RKO (cell line): ENCODE measurements around the gene TP73.

Source experiments
- DNase-seq: peaks from one replicate; pipeline ENCODE4 v3.0.0-alpha.2; 2016; ENCODE audit warnings: low spot score

The TP73 gene

GRCh38 chr1:3729594-3730542 lies 77.6 kb downstream of the TP73 start:
- DNase-seq: no peak

GRCh38 chr1:3730543-3731247 lies 78.4 kb downstream of the TP73 start:
- DNase-seq: no peak

DNA sequence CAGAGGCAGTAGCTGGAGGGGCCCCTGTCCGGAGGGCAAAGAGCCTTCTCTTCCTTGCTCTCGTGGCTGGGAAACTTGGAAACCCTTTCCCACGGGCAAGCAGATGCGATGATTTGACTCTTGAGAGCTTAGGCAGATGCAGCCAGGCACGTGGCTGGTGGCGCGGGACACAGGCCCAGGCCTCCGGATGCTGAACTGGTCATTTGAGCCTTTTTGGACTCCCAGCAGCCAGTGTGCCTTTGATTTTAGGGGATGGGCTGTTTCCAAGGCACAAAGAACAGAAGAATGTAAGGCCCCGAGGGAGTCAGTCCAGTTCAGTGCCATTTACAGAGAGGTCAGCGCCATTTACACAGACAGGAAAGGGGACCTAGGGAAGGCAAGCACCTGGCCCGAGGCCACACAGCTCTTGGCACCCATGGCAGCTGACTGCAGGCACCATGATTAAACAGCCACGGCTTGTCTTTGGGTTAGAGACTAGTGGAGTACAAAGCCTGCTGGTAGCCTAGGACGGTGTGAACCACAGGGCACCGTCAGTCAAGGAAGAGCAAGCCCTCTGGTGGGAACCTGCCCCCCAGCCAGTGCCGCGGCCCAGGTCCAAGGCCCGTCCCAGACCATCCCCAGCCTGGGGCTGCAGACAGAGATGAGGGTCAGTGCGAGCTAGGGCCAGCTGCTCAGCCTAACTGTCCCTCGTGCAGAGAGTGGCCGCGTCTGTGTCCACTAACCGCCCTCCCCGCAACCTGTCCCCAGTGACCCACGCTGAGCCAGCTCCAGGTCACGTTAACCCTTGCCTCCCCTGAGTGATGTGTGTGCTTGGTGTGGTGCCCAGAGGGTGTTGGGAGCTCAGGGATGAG lies 79.5 kb downstream of the TP73 start:
- no peak for DNase-seq

DNA sequence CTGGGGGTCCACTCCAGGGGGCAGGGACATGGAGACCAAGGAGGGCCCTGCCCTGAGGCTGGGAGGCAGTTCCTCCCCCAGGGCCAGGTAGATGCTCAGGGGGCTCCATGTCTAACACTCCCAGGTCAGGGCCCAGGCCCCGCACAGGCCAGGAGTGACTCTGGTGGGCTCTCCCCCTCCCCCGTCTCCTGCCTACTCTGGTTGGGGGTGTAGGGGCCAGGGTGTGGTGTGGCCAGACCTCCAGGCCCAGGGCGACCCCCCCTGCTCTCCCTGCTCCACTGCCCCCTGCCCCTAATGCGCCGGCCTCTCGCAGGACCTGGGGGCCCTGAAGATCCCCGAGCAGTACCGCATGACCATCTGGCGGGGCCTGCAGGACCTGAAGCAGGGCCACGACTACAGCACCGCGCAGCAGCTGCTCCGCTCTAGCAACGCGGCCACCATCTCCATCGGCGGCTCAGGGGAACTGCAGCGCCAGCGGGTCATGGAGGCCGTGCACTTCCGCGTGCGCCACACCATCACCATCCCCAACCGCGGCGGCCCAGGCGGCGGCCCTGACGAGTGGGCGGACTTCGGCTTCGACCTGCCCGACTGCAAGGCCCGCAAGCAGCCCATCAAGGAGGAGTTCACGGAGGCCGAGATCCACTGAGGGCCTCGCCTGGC lies 80.2 kb downstream of the TP73 start:
- no peak for DNase-seq

DNA sequence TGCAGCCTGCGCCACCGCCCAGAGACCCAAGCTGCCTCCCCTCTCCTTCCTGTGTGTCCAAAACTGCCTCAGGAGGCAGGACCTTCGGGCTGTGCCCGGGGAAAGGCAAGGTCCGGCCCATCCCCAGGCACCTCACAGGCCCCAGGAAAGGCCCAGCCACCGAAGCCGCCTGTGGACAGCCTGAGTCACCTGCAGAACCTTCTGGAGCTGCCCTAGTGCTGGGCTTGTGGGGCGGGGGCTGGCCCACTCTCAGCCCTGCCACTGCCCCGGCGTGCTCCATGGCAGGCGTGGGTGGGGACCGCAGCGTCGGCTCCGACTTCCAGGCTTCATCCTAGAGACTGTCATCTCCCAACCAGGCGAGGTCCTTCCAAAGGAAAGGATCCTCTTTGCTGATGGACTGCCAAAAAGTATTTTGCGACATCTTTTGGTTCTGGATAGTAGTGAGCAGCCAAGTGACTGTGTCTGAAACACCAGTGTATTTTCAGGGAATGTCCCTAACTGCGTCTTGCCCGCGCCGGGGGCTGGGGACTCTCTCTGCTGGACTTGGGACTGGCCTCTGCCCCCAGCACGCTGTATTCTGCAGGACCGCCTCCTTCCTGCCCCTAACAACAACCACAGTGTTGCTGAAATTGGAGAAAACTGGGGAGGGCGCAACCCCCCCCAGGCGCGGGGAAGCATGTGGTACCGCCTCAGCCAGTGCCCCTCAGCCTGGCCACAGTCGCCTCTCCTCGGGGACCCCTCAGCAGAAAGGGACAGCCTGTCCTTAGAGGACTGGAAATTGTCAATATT lies 81.0 kb downstream of the TP73 start:
- no peak for DNase-seq

DNA sequence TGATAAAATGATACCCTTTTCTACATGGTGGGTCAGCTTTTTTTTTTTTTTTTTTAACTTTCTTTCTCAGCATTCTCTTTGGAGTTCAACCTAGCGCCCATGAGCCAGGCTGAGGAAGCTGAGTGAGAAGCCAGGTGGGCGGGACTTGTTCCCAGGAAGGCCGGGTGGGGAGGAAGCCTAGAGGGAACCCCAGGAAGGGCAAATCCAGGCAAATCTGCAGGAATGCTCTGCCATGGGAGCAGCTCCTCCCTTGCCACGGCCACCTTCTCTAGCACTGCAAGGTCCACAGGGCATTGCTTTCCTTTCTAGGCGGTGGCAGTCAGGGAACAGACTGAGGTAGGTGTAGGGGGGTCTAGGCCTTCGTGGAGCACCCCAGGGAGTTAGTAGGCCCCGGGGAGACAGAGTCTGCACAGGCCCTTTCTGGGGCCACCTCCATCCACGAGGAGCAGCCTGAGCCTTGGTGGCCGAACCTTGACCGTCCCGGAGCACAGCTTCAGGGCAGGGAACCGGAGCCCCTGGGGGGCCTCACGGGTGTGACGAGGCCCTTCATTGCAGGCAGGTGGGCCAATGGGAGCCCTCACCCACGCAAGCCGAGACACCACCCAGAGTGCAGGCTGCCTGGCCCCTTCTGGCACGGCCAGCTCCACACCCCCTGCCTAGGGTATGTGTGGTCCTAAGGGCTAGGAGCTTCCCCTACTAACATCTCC lies 81.7 kb downstream of the TP73 start:
- no peak for DNase-seq

- no peak for DNase-seq
Measured at GRCh38 chr1:3734602-3735001, 82.3 kb downstream of the TP73 start.

- DNase-seq: no peak
Measured at GRCh38 chr1:3735027-3735681, 82.8 kb downstream of the TP73 start.

- no peak for DNase-seq
Measured at GRCh38 chr1:3735688-3736087, 83.4 kb downstream of the TP73 start.

- no peak for DNase-seq
Measured at GRCh38 chr1:3736131-3736561, 83.8 kb downstream of the TP73 start.

GRCh38 chr1:3736708-3737107 lies 84.4 kb downstream of the TP73 start:
- DNase-seq: no peak

DNA sequence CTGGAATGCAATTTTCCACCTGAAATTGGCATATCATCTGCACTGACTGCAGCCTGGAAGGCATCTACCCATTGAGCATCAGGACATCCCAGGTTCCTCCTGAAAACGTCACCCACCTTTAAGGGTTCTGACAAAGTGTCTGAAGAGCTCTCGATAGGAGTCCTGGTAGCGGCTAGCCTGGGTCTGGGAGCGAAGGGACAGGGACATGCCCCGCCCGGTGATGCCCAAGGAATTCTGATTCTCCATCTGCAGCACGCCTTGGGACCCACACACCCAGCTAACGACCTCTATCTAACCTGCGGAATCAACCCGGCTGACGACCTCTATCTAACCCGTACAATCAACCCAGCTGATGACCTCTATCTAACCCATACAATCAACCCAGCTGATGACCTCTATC lies 86.6 kb downstream of the TP73 start:
- no peak for DNase-seq

DNA sequence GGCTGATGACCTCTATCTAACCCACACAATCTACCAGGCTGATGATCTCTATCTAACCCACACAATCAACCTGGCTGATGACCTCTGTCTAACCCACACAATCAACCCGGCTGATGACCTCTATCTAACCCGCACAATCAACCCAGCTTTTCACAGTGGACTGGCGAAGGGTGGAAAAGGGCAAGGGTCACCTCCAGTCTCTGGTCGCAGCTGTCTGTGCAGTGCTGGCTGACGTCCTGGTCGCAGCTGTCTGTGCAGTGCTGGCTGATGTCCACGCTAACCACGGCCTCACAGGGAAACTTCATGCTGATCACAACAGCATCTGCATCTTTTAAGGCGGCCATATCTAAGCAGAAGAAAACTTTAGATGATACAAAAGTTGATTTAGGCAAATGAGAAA lies 87.7 kb downstream of the TP73 start:
- no peak for DNase-seq

DNA sequence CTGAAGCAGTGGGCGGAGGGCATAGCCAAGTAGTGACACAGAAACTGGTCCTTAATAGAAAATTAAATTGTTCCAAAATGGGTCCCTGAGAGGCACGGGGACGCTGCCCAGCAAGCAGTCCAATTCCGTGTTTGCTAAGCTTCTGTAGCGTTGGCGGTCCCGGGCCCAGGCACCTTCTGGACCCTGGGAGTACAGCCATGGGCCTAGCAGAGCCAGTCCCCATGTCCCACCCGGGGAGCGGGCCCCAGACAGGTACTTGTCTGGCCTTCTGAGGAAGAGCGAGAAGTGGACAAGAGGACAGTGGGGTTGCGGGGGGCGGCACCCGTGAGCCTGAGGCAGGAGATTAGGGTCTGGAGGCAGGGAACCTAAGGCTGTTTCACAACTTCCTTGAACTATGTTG lies 88.4 kb downstream of the TP73 start:
- no peak for DNase-seq

GRCh38 chr1:3741566-3742438 lies 89.5 kb downstream of the TP73 start:
- no peak for DNase-seq

DNA sequence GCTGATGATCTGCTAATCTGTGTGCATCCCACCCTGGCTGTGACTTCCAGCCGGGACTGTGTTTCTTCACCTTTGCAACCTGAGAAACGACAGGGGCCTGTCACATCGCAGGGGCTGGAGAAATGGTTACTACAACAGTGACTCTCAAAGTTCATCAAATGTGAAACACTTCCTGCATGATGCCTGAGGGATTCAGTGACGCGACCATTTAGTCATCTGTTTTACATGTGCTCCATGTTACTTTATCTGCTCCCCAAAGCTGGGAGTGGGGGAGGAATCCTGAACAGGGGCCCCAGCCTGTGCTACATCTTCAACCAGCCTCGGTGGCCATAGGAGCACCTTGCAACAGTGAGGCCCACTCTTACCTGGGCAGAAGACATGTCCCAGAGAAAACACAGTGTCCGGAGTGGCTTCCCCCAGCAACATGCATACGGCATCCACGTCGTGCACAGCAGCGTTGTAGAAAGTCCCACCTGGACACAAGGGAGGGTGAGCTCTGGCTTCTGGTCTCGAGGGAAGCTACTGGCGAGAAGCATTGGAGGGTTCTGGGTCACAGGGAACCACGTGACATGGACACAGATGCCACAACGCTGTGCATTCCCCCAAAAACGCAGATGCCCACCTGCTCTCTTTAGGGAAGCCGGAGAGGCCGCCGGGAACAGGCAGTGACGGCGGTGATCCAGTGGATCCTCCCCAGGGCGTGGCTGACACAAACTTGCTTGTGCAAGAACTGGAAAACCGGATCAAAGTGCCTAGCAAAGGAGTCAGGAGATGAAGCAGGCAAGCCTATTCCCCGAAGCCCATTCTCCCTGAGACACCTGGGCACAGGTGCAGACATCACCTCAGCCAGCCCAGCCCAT lies 90.4 kb downstream of the TP73 start:
- peak; percentile 28 for DNase-seq

DNA sequence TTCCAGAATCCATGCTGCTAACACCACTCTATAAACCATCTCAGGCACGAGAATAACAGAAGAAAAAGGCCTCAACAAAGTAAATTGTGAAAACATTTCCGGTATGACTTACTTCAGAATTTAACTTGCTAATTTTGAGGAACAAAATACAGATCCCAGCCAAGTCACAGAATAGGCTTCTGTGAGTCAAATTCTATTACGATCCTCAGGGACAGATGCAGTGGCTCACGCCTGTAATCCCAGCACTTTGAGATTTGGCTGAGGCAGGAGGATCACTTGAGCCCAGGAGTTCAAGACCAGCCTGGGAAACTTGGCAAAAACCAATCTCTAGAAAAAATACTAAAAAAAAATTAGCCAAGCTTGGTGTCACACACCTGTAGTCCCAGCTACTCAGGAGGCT lies 91.1 kb downstream of the TP73 start:
- no peak for DNase-seq

- DNase-seq: no peak
Measured at GRCh38 chr1:3743826-3744225, 91.5 kb downstream of the TP73 start.
